Retinal pigment epithelial cell (primary cell): ENCODE measurements around the gene PLXNA4.

Experiments used
- DNase-seq: peaks from one replicate; pipeline ENCODE4 v3.0.0-alpha.2; 2010; ENCODE audit warnings: low read depth
- H3K4me3 ChIP-seq: 2 replicates; pipeline ENCODE4 v1.5.1; 2011; ENCODE audit warnings: mild to moderate bottlenecking, low read length, control low read depth, moderate library complexity
- CTCF ChIP-seq: conservative IDR thresholded peaks from 2 replicates; pipeline ENCODE4 v1.5.1; 2011; ENCODE audit warnings: low read depth, low read length, control low read depth, inconsistent platforms

PLXNA4 gene

GRCh38 chr7:132122901-132123300, 453.4 kb downstream of the PLXNA4 start:
- no peak for TF ChIP-seq CTCF
- DNase-seq, result no peak
- H3K4me3 ChIP-seq, result no peak overlapping the region

DNA sequence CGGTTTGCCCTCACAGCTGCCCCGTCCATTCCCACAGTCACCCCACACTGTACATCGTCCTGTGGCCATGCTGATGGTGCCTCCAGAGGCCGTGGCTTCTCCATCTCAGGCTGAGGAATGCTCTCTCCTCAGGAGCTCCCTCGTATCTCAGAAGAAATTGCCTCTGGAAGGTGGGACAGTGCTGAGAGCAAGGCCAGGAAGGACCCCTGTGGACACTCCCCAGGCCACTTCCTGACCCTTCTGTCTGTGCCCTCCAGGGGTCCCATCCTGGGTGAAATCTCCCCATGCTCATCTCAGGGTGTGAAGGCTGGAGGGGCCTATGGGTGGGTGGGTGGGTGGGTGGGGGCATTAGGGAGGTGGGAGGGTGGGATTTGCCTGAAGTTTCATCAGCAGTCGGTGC, 454.3 kb downstream of the PLXNA4 start:
- no peak overlapping the region for H3K4me3 ChIP-seq
- no peak for TF ChIP-seq CTCF
- no peak for DNase-seq

DNA sequence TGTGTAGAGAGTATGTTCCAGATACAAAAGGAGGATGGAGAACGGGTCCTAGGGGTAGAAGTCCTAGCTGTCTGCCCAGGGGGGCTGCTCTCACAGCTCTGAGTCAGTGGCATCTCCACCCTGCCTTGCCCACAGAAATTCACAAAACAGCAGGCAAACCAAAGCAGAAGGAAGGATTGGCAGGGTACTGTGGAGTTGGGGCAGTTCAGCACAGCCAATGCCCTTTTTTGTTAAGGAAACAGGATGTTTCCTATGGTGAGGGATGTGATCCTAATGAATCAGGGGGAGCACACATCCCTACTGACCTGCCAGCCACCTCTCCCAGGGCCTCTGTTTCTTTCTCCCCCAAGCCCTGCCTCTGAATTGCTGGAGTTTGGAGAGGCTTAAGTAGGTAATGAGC, 457.6 kb downstream of the PLXNA4 start:
- no peak for TF ChIP-seq CTCF
- H3K4me3 ChIP-seq, result no peak overlapping the region
- no peak for DNase-seq

- no peak for DNase-seq
- H3K4me3 ChIP-seq, result no peak overlapping the region
- no peak for TF ChIP-seq CTCF
Observed at GRCh38 chr7:132117636-132118035, 458.6 kb downstream of the PLXNA4 start.

DNA sequence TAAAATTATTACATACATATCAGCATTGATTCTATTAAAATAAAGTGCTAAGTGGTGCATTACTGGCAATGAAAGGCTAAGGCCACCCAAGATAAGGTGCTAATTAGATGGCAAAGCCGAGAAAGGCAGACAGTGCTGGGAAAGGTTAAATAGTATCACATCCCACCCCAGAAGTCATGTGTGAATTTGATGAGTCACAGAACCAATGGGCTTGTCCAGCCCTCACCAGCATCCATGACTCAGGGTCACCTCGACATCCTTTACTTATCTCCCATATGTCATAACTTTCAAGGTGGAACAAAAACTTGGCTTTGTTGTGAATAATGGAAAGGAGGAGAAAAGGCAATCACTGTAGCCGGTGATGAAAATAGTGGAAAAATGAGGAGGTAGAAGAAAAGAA, 459.1 kb downstream of the PLXNA4 start:
- no peak overlapping the region for H3K4me3 ChIP-seq
- TF ChIP-seq CTCF, result no peak
- peak; percentile 28 for DNase-seq

GRCh38 chr7:132116369-132116768, 459.9 kb downstream of the PLXNA4 start:
- no peak for TF ChIP-seq CTCF
- no peak for DNase-seq
- no peak overlapping the region for H3K4me3 ChIP-seq

GRCh38 chr7:132115758-132116157, 460.5 kb downstream of the PLXNA4 start:
- DNase-seq, result no peak
- TF ChIP-seq CTCF, result no peak
- H3K4me3 ChIP-seq, result no peak overlapping the region
